HG03521 (cell line): ENCODE results near the gene ATG5.
"Not testable (repeated sequence)": the region's sequence is repeated elsewhere in the genome, so short reads cannot be mapped to it uniquely, and the experiment has no call there.

ENCODE experiments used
- ATAC-seq: cut with Tn5 transposase; IDR thresholded peaks from one replicate; pipeline ENCODE4 v1.9.1; 2021; ENCODE audit warnings: mild to moderate bottlenecking, moderate library complexity; ENCODE audit not compliant: unreplicated experiment

Gene ATG5

GRCh38 chr6:106259748-106260147, 65.8 kb downstream of the ATG5 start:
- ATAC-seq = not testable (repeated sequence)

GRCh38 chr6:106258726-106259125, 66.8 kb downstream of the ATG5 start:
- no peak for ATAC-seq

GRCh38 chr6:106257195-106257594, 68.4 kb downstream of the ATG5 start:
- no peak for ATAC-seq

- no peak for ATAC-seq
Measured at GRCh38 chr6:106256201-106256968, 69.2 kb downstream of the ATG5 start.

GRCh38 chr6:106255306-106255705, 70.3 kb downstream of the ATG5 start:
- ATAC-seq = no peak

GRCh38 chr6:106254636-106255035, 70.9 kb downstream of the ATG5 start:
- ATAC-seq = no peak

- ATAC-seq = no peak
Measured at GRCh38 chr6:106253731-106254130, 71.8 kb downstream of the ATG5 start.

GRCh38 chr6:106253172-106253571, 72.4 kb downstream of the ATG5 start:
- ATAC-seq = no peak

- ATAC-seq = no peak
Measured at GRCh38 chr6:106252687-106253086, 72.9 kb downstream of the ATG5 start.

GRCh38 chr6:106251531-106252255, 73.9 kb downstream of the ATG5 start:
- ATAC-seq = not testable (repeated sequence)

- ATAC-seq = no peak
Measured at GRCh38 chr6:106250953-106251352, 74.6 kb downstream of the ATG5 start.

GRCh38 chr6:106249658-106250057, 75.9 kb downstream of the ATG5 start:
- no peak for ATAC-seq

GRCh38 chr6:106247733-106248132, 77.8 kb downstream of the ATG5 start:
- ATAC-seq = no peak

- no peak for ATAC-seq
Measured at GRCh38 chr6:106247293-106247692, 78.3 kb downstream of the ATG5 start.

GRCh38 chr6:106244931-106245330, 80.6 kb downstream of the ATG5 start:
- peak; percentile 51 for ATAC-seq

GRCh38 chr6:106244521-106244920, 81.0 kb downstream of the ATG5 start:
- no peak for ATAC-seq

- no peak for ATAC-seq
Measured at GRCh38 chr6:106243261-106243660, 82.3 kb downstream of the ATG5 start.

- no peak for ATAC-seq
Measured at GRCh38 chr6:106241498-106241897, 84.1 kb downstream of the ATG5 start.

- ATAC-seq = no peak
Measured at GRCh38 chr6:106237286-106237685, 88.3 kb downstream of the ATG5 start.

GRCh38 chr6:106229876-106230445, 95.6 kb downstream of the ATG5 start:
- ATAC-seq = not testable (repeated sequence)

- no peak for ATAC-seq
Measured at GRCh38 chr6:106227612-106228507, 97.7 kb downstream of the ATG5 start.
